ENCODE data around the gene COX19.
"Not testable (repeated sequence)": the region's sequence is repeated elsewhere in the genome, so short reads cannot be mapped to it uniquely, and the experiment has no call there.

DNA sequence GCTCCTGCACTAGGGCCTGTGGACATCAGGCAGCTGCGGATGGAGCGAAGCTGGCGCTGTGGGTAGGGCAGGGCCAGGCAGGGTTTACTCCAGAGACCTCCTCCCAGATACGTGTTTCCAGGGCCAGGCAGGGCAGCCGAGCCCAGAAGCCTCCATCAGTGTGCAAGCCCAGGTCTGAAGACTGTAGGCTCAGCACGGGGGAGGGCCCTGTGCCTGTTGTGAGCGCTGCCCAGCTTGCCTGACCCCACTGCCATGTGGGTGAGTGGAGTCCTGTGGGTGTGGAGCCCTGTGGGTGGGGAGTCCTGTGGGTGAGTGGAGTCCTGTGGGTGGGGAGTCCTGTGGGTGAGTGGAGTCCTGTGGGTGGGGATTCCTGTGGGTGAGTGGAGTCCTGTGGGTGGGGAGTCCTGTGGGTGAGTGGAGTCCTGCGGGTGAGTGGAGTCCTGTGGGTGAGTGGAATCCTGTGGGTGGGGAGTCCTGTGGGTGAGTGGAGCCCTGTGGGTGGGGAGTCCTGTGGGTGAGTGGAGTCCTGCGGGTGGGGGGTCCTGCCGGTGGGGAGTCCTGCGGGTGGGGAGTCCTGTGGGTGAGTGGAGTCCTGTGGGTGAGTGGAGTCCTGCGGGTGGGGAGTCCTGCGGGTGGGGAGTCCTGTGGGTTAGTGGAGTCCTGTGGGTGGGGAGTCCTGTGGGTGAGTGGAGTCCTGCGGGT lies 25.9 kb upstream of the COX19 start:
- not testable (repeated sequence) for TF ChIP-seq EP300, POLR2A, CTCF, POLR2AphosphoS5 (IDR thresholded peaks at IDR 0.05)
